ENCODE data around the gene ZNF592.

The ZNF592 gene

GRCh38 chr15:84842781-84843180 lies 94.4 kb downstream of the ZNF592 start:
- ChIA-PET CTCF (interaction anchor here (0.9 to 1.0 kb wide), 2 partner anchors 14 to 15 kb away, joined by 3 read pairs; no protein-coding TSS in a partner anchor), POLR2A (no interaction called here)
- no peak for TF ChIP-seq ZNF560 (tag by site-specific recombination; IDR thresholded peaks at IDR 0.05; ENCODE audit: borderline replicate concordance)
- no peak for TF ChIP-seq ZNF510 (tag by site-specific recombination; IDR thresholded peaks at IDR 0.05; ENCODE audit: insufficient replicate concordance)
- no peak for TF ChIP-seq EGR2 (tag by site-specific recombination; IDR thresholded peaks at IDR 0.05; ENCODE audit: low read depth)
- no peak for TF ChIP-seq ZNF76 (tag by site-specific recombination; IDR thresholded peaks at IDR 0.05; ENCODE audit: borderline replicate concordance, low read depth)
- no peak for TF ChIP-seq ZNF768 (tag by site-specific recombination; IDR thresholded peaks at IDR 0.05)
- TF ChIP-seq ZBTB1 (tag by site-specific recombination; IDR thresholded peaks at IDR 0.05) = no peak
- TF ChIP-seq, protein P1, sequence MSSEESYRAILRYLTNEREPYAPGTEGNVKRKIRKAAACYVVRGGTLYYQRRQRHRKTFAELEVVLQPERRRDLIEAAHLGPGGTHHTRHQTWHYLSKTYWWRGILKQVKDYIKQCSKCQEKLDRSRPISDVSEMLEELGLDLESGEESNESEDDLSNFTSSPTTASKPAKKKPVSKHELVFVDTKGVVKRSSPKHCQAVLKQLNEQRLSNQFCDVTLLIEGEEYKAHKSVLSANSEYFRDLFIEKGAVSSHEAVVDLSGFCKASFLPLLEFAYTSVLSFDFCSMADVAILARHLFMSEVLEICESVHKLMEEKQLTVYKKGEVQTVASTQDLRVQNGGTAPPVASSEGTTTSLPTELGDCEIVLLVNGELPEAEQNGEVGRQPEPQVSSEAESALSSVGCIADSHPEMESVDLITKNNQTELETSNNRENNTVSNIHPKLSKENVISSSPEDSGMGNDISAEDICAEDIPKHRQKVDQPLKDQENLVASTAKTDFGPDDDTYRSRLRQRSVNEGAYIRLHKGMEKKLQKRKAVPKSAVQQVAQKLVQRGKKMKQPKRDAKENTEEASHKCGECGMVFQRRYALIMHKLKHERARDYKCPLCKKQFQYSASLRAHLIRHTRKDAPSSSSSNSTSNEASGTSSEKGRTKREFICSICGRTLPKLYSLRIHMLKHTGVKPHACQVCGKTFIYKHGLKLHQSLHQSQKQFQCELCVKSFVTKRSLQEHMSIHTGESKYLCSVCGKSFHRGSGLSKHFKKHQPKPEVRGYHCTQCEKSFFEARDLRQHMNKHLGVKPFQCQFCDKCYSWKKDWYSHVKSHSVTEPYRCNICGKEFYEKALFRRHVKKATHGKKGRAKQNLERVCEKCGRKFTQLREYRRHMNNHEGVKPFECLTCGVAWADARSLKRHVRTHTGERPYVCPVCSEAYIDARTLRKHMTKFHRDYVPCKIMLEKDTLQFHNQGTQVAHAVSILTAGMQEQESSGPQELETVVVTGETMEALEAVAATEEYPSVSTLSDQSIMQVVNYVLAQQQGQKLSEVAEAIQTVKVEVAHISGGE (tag by site-specific recombination; conservative IDR thresholded peaks at IDR 0.05; ENCODE audit: low read depth) = no peak
- no peak for TF ChIP-seq ZNF24 (tag by site-specific recombination; IDR thresholded peaks at IDR 0.05)
- TF ChIP-seq ZNF585B (tag by site-specific recombination; IDR thresholded peaks at IDR 0.05) = no peak
- TF ChIP-seq ZNF654 (tag by site-specific recombination; IDR thresholded peaks at IDR 0.05; ENCODE audit: low read depth) = no peak
- TF ChIP-seq ZNF112 (tag by site-specific recombination; IDR thresholded peaks at IDR 0.05) = no peak
- no peak for TF ChIP-seq ZSCAN16 (tag by site-specific recombination; IDR thresholded peaks at IDR 0.05)
- TF ChIP-seq AEBP2 (tag by site-specific recombination; IDR thresholded peaks at IDR 0.05; ENCODE audit: borderline replicate concordance) = no peak
- TF ChIP-seq, protein P2, sequence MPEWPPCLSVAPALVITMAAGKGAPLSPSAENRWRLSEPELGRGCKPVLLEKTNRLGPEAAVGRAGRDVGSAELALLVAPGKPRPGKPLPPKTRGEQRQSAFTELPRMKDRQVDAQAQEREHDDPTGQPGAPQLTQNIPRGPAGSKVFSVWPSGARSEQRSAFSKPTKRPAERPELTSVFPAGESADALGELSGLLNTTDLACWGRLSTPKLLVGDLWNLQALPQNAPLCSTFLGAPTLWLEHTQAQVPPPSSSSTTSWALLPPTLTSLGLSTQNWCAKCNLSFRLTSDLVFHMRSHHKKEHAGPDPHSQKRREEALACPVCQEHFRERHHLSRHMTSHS (tag by site-specific recombination; IDR thresholded peaks at IDR 0.05) = no peak
- no peak overlapping the region for H3K4me3 ChIP-seq (ENCODE audit: low read depth, low read length)
- H3K9me3 ChIP-seq (ENCODE audit: control insufficient read depth, insufficient read depth, low read depth, low read length) = peaks cover 3% of the 10 kb centered on the region; the same call in 1 of the 2 replicates
- H3K27ac ChIP-seq (ENCODE audit: extremely low read depth, low read depth, low read length) = no peak overlapping the region
- no peaks in the 10 kb centered on the region for H3K36me3 ChIP-seq (ENCODE audit: control insufficient read depth in 2 of 2, insufficient read depth in 1 of 2, low read length in 2 of 2)
- no peaks in the 10 kb centered on the region for H3K4me1 ChIP-seq (ENCODE audit: control insufficient read depth, insufficient read depth, low read length)

- H3K4me1 ChIP-seq (ENCODE audit: control insufficient read depth, insufficient read depth, low read length) = no peaks in the 10 kb centered on the region
- ChIA-PET CTCF (interaction anchor here (0.6 to 3.2 kb wide), 26 partner anchors 8 to 1884 kb away, joined by 3 to 24 read pairs (median 4); partner anchors contain the start of gene SLC28A1), POLR2A (interaction anchor here (1.5 kb wide), 1 partner anchor 85 kb away, joined by 3 read pairs; no protein-coding TSS in a partner anchor)
- no peaks in the 10 kb centered on the region for H3K36me3 ChIP-seq (ENCODE audit: control insufficient read depth in 2 of 2, insufficient read depth in 1 of 2, low read length in 2 of 2)
- no peak overlapping the region for H3K4me3 ChIP-seq (ENCODE audit: low read depth, low read length)
- H3K9me3 ChIP-seq (ENCODE audit: control insufficient read depth, insufficient read depth, low read depth, low read length) = peaks cover 3% of the 10 kb centered on the region; the same call in 1 of the 2 replicates
- no peak overlapping the region for H3K27ac ChIP-seq (ENCODE audit: extremely low read depth, low read depth, low read length)
- TF ChIP-seq ZNF658 (tag by site-specific recombination; IDR thresholded peaks at IDR 0.05) (no peak), EGR2 (tag by site-specific recombination; IDR thresholded peaks at IDR 0.05; ENCODE audit: low read depth) (no peak), SETDB1 (IDR thresholded peaks at IDR 0.05; ENCODE audit: insufficient read length, low read length) (no peak), ZNF362 (tag by site-specific recombination; IDR thresholded peaks at IDR 0.05) (no peak), ZNF529 (tag by site-specific recombination; IDR thresholded peaks at IDR 0.05; ENCODE audit: insufficient replicate concordance) (no peak), ZNF354C (tag by site-specific recombination; IDR thresholded peaks at IDR 0.05; ENCODE audit: borderline replicate concordance, low read depth) (no peak), ZNF223 (tag by site-specific recombination; IDR thresholded peaks at IDR 0.05) (no peak), YY2 (tag by site-specific recombination; IDR thresholded peaks at IDR 0.05) (no peak), BCL6B (tag by site-specific recombination; IDR thresholded peaks at IDR 0.05) (no peak)
- TF ChIP-seq, protein P3, sequence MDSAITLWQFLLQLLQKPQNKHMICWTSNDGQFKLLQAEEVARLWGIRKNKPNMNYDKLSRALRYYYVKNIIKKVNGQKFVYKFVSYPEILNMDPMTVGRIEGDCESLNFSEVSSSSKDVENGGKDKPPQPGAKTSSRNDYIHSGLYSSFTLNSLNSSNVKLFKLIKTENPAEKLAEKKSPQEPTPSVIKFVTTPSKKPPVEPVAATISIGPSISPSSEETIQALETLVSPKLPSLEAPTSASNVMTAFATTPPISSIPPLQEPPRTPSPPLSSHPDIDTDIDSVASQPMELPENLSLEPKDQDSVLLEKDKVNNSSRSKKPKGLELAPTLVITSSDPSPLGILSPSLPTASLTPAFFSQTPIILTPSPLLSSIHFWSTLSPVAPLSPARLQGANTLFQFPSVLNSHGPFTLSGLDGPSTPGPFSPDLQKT (IDR thresholded peaks at IDR 0.05; ENCODE audit: borderline replicate concordance, low read depth, low read length) = no peak
- TF ChIP-seq, protein P4, sequence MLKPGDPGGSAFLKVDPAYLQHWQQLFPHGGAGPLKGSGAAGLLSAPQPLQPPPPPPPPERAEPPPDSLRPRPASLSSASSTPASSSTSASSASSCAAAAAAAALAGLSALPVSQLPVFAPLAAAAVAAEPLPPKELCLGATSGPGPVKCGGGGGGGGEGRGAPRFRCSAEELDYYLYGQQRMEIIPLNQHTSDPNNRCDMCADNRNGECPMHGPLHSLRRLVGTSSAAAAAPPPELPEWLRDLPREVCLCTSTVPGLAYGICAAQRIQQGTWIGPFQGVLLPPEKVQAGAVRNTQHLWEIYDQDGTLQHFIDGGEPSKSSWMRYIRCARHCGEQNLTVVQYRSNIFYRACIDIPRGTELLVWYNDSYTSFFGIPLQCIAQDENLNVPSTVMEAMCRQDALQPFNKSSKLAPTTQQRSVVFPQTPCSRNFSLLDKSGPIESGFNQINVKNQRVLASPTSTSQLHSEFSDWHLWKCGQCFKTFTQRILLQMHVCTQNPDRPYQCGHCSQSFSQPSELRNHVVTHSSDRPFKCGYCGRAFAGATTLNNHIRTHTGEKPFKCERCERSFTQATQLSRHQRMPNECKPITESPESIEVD (tag by site-specific recombination; IDR thresholded peaks at IDR 0.05) = no peak
Measured at GRCh38 chr15:84844964-84845363, 96.6 kb downstream of the ZNF592 start.
